GM12891 (cell line): ENCODE results near the gene LRP1B.

Source experiments
- POLR2A ChIP-seq: IDR thresholded peaks from 2 replicates; pipeline ENCODE4 v1.6.1; 2011; ENCODE audit warnings: low read depth, low read length, control low read depth
- POLR2AphosphoS5 ChIP-seq: IDR thresholded peaks from 2 replicates; pipeline ENCODE4 v1.6.1; 2011; ENCODE audit warnings: low read depth, low read length, control low read depth
- POU2F2 ChIP-seq: IDR thresholded peaks from 2 replicates; pipeline ENCODE4 v1.6.1; 2011; ENCODE audit warnings: low read depth, mild to moderate bottlenecking, control low read depth, low read length, moderate library complexity
- SPI1 ChIP-seq: IDR thresholded peaks from 2 replicates; pipeline ENCODE4 v1.6.1; 2011; ENCODE audit warnings: low read depth, low read length, control low read depth
- TAF1 ChIP-seq: IDR thresholded peaks from 2 replicates; pipeline ENCODE4 v1.6.1; 2011; ENCODE audit warnings: low read depth, low read length, control low read depth

DNA sequence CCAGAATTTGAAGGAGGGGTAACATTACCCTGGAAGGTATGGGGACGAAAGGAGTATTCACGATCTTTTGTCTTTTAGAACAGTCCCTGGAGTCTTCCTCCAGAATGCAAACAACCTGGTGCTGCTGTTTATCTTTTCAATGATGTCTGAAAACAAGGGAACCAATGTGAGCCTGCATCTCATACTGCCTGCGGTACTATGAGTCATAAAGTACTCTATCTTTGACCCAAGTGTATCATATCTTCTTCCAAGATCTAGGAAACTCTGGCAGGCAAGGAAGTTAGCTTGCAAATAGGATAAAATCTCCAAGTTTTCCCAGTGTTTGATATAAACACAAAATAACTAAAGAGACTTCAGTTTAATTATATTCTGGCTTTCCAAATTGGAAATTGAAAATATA lies 968.5 kb downstream of the LRP1B start:
- TF ChIP-seq POLR2AphosphoS5 (no peak), TAF1 (no peak), POLR2A (no peak), SPI1 (no peak), POU2F2 (no peak)
